NCI-H82 treated with DMSO at 0.1 percent for 48 hours (cell line): ENCODE results near the gene LMX1B.
A peak's percentile ranks its signal among the peaks of the same experiment; 100 is the strongest.
"Not testable (repeated sequence)": the region's sequence is repeated elsewhere in the genome, so short reads cannot be mapped to it uniquely, and the experiment has no call there.

Source experiments
- DNase-seq: peaks from one replicate; lab custom pipeline; 2025; ENCODE audit not compliant: unreplicated experiment; lab: John Stamatoyannopoulos, UW

LMX1B gene

GRCh38 chr9:126705767-126706697, 92.3 kb downstream of the LMX1B start:
- no peak for DNase-seq

GRCh38 chr9:126706698-126707053, 92.9 kb downstream of the LMX1B start:
- no peak for DNase-seq

GRCh38 chr9:126707083-126707482, 93.4 kb downstream of the LMX1B start:
- no peak for DNase-seq

GRCh38 chr9:126707712-126708111, 94.0 kb downstream of the LMX1B start:
- DNase-seq: not testable (repeated sequence)

GRCh38 chr9:126708178-126708577, 94.5 kb downstream of the LMX1B start:
- no peak for DNase-seq

- DNase-seq: no peak
Measured at GRCh38 chr9:126709241-126709640, 95.5 kb downstream of the LMX1B start.

GRCh38 chr9:126715382-126715781, 101.7 kb downstream of the LMX1B start:
- DNase-seq: no peak

- not testable (repeated sequence) for DNase-seq
Measured at GRCh38 chr9:126717441-126717840, 103.7 kb downstream of the LMX1B start.

GRCh38 chr9:126719618-126720031, 105.9 kb downstream of the LMX1B start:
- DNase-seq: no peak

GRCh38 chr9:126720036-126720435, 106.3 kb downstream of the LMX1B start:
- DNase-seq: no peak

- no peak for DNase-seq
Measured at GRCh38 chr9:126720661-126721563, 107.2 kb downstream of the LMX1B start.

- DNase-seq: no peak
Measured at GRCh38 chr9:126721564-126721981, 107.8 kb downstream of the LMX1B start.

GRCh38 chr9:126722252-126722921, 108.7 kb downstream of the LMX1B start:
- peak; percentile 38 for DNase-seq

- peak; percentile 26 for DNase-seq
Measured at GRCh38 chr9:126722922-126723806, 109.4 kb downstream of the LMX1B start.

GRCh38 chr9:126723807-126724172, 110.1 kb downstream of the LMX1B start:
- no peak for DNase-seq

GRCh38 chr9:126724226-126724625, 110.5 kb downstream of the LMX1B start:
- no peak for DNase-seq

GRCh38 chr9:126725485-126725884, 111.8 kb downstream of the LMX1B start:
- not testable (repeated sequence) for DNase-seq

GRCh38 chr9:126728210-126728609, 114.5 kb downstream of the LMX1B start:
- not testable (repeated sequence) for DNase-seq

GRCh38 chr9:126730592-126730991, 116.9 kb downstream of the LMX1B start:
- not testable (repeated sequence) for DNase-seq

GRCh38 chr9:126733005-126733404, 119.3 kb downstream of the LMX1B start:
- no peak for DNase-seq
